CD4-positive, alpha-beta T cell treated with Interleukin-4 for 1 hour (primary cell): ENCODE measurements around the gene MAN2B2.
A peak's percentile ranks its signal among the peaks of the same experiment; 100 is the strongest.

Source experiments
- DNase-seq, 2 donors: peaks; one replicate each; pipeline ENCODE4 v3.0.0-alpha.2; 2020 to 2022

Gene MAN2B2

GRCh38 chr4:6568148-6568547, 6.8 kb upstream of the MAN2B2 start:
- no peak for DNase-seq

GRCh38 chr4:6568689-6569332, 6.2 kb upstream of the MAN2B2 start:
- no peak for DNase-seq

GRCh38 chr4:6571608-6572007, 3.4 kb upstream of the MAN2B2 start:
- DNase-seq: no peak

GRCh38 chr4:6573551-6573950, 1.4 kb upstream of the MAN2B2 start:
- no peak for DNase-seq

- no peak for DNase-seq
These were observed 823 bp upstream of the MAN2B2 start for GRCh38 chr4:6573986-6574746.

GRCh38 chr4:6575503-6576240, 683 bp downstream of the MAN2B2 start:
- DNase-seq: no peak

GRCh38 chr4:6576512-6576911, 1.5 kb downstream of the MAN2B2 start:
- DNase-seq: no peak

GRCh38 chr4:6576932-6577331, 1.9 kb downstream of the MAN2B2 start:
- DNase-seq: no peak

GRCh38 chr4:6577409-6577808, 2.4 kb downstream of the MAN2B2 start:
- no peak for DNase-seq

GRCh38 chr4:6578221-6578620, 3.2 kb downstream of the MAN2B2 start:
- DNase-seq: no peak

- DNase-seq: no peak
These were observed 5.4 kb downstream of the MAN2B2 start for GRCh38 chr4:6580353-6580752.

GRCh38 chr4:6581566-6582121, 6.7 kb downstream of the MAN2B2 start:
- no peak for DNase-seq

GRCh38 chr4:6582889-6583490, 8.0 kb downstream of the MAN2B2 start:
- DNase-seq: peak in 1 of 2 donors; percentile 16

- DNase-seq: no peak
These were observed 9.9 kb downstream of the MAN2B2 start for GRCh38 chr4:6584865-6585264.

- no peak for DNase-seq
These were observed 11.8 kb downstream of the MAN2B2 start for GRCh38 chr4:6586715-6587325.

- DNase-seq: no peak
These were observed 14.5 kb downstream of the MAN2B2 start for GRCh38 chr4:6589444-6589843.

GRCh38 chr4:6591313-6591712, 16.3 kb downstream of the MAN2B2 start:
- peak in 1 of 2 donors; percentile 40 for DNase-seq

- no peak for DNase-seq
These were observed 16.8 kb downstream of the MAN2B2 start for GRCh38 chr4:6591781-6592180.

GRCh38 chr4:6592804-6593563, 18.0 kb downstream of the MAN2B2 start:
- no peak for DNase-seq

- no peak for DNase-seq
These were observed 19.4 kb downstream of the MAN2B2 start for GRCh38 chr4:6594341-6594740.

GRCh38 chr4:6594826-6595355, 19.9 kb downstream of the MAN2B2 start:
- DNase-seq: no peak
